ENCODE data around the gene MTG1. TPM values are rescaled to one million over a fixed set of nuclear protein-coding genes. Genes with fewer than 3 reads are reported as not detected.

The MTG1 gene
- total and polyA plus RNA-seq, 10 of the 15 experiments (the other 5 are each of a cell fraction or from before 2014, with no cell fraction given), result 6.2 to 104 (median 62.5) TPM

GRCh38 chr10:133344236-133344635, 49.7 kb upstream of the MTG1 start (continued):
- TF ChIP-seq, protein P1, sequence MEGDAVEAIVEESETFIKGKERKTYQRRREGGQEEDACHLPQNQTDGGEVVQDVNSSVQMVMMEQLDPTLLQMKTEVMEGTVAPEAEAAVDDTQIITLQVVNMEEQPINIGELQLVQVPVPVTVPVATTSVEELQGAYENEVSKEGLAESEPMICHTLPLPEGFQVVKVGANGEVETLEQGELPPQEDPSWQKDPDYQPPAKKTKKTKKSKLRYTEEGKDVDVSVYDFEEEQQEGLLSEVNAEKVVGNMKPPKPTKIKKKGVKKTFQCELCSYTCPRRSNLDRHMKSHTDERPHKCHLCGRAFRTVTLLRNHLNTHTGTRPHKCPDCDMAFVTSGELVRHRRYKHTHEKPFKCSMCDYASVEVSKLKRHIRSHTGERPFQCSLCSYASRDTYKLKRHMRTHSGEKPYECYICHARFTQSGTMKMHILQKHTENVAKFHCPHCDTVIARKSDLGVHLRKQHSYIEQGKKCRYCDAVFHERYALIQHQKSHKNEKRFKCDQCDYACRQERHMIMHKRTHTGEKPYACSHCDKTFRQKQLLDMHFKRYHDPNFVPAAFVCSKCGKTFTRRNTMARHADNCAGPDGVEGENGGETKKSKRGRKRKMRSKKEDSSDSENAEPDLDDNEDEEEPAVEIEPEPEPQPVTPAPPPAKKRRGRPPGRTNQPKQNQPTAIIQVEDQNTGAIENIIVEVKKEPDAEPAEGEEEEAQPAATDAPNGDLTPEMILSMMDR (IDR thresholded peaks at IDR 0.05 in 2 of 3, conservative IDR thresholded peaks at IDR 0.05 in 1 of 3; ENCODE audit: control insufficient read depth in 2 of 3, extremely low read depth in 1 of 3, insufficient read depth in 1 of 3, low read depth in 3 of 3, low read length in 3 of 3), result no peak

DNA sequence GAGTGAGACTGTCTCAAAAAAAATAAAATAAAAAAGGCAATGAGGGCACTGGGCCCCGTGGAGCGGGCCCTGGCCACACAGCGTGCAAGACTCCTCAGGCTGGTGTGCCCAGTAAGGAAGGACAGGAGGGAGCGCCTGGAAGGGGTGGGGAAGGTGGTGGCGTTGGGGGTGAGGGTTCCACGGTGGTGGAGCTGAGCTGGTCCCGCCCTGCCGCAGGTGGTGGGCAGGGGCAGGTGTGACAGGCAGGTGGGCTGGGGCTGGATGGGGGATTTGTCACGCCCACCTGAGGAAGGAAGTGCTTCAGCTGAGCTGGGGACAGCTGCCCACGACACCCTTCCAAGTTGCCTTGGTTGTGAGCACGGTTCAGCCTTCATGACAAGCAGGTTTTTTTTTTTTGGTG, 47.5 kb upstream of the MTG1 start:
- Histone ChIP-seq H3K27ac (ENCODE audit: control insufficient read depth, insufficient read depth) (no peak overlapping the region), H3K4me3 (no peak overlapping the region), H4K20me1 (ENCODE audit: control insufficient read depth, insufficient read depth) (no peaks in the 10 kb centered on the region), H3K27me3 (replicated peaks in 1 of 2; ENCODE audit: control insufficient read depth in 2 of 2, insufficient read depth in 2 of 2, low read length in 1 of 2) (no peaks in the 10 kb centered on the region; a peak in 1 of 4 replicates), H3K9me3 (replicated peaks; ENCODE audit: control insufficient read depth, insufficient read depth, low read length) (no peaks in the 10 kb centered on the region), H3K4me1 (ENCODE audit: control insufficient read depth, insufficient read depth, low read length) (no peaks in the 10 kb centered on the region), H3K4me2 (ENCODE audit: control insufficient read depth, insufficient read depth) (no peak overlapping the region), H2AFZ (ENCODE audit: control insufficient read depth, low read depth, low read length) (no peak overlapping the region), H3K36me3 (ENCODE audit: control insufficient read depth in 2 of 2, insufficient read depth in 2 of 2, low read length in 1 of 2) (no peaks in the 10 kb centered on the region), H3K9ac (ENCODE audit: control insufficient read depth, insufficient read depth, low read length) (no peak overlapping the region), H3K79me2 (ENCODE audit: control insufficient read depth, insufficient read depth, low read length) (no peaks in the 10 kb centered on the region)
- DNase-seq (ENCODE audit: low read depth, low spot score) (no peak), FAIRE-seq (no peak), ATAC-seq (no peak)
- in situ Hi-C loops (cut with MboI) (no loop called here), intact Hi-C loops (cut with micrococcal nuclease; ENCODE audit: unreplicated experiment) (no loop called here)
- RAD21 ChIA-PET (ENCODE audit: unreplicated experiment), result no interaction called here
- SMC1A ChIA-PET (ENCODE audit: uncharacterized antibody, unreplicated experiment), result no interaction called here
- POLR2A ChIA-PET, result no interaction called here
- CTCF ChIA-PET, result no interaction called here
- 24% methylated on average over 11 of the region's 11 CpGs for WGBS (ENCODE audit: insufficient coverage, insufficient replicate concordance, low lambda C conversion rate, missing lambda C conversion rate)
- no TSS peak for BruUV-seq (replicated peaks)
- no peak for TF ChIP-seq SREBF1 (IDR thresholded peaks at IDR 0.05; ENCODE audit: low read length)
- TF ChIP-seq, protein P2, sequence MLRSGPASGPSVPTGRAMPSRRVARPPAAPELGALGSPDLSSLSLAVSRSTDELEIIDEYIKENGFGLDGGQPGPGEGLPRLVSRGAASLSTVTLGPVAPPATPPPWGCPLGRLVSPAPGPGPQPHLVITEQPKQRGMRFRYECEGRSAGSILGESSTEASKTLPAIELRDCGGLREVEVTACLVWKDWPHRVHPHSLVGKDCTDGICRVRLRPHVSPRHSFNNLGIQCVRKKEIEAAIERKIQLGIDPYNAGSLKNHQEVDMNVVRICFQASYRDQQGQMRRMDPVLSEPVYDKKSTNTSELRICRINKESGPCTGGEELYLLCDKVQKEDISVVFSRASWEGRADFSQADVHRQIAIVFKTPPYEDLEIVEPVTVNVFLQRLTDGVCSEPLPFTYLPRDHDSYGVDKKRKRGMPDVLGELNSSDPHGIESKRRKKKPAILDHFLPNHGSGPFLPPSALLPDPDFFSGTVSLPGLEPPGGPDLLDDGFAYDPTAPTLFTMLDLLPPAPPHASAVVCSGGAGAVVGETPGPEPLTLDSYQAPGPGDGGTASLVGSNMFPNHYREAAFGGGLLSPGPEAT (IDR thresholded peaks at IDR 0.05; ENCODE audit: low read depth), result no peak
- no peak for TF ChIP-seq ZNF217 (IDR thresholded peaks at IDR 0.05)
- no peak for TF ChIP-seq SMAD1 (IDR thresholded peaks at IDR 0.05; ENCODE audit: low read depth, partially characterized antibody)
- TF ChIP-seq TCF7 (IDR thresholded peaks at IDR 0.05; ENCODE audit: borderline replicate concordance), result no peak
- no peak for TF ChIP-seq TAF1 (IDR thresholded peaks at IDR 0.05; ENCODE audit: borderline replicate concordance, low read depth, low read length)
- TF ChIP-seq ATF3 (IDR thresholded peaks at IDR 0.05; ENCODE audit: borderline replicate concordance, extremely low read depth, low read depth, low read length), result no peak
- TF ChIP-seq NFXL1 (IDR thresholded peaks at IDR 0.05; ENCODE audit: borderline replicate concordance), result no peak
- TF ChIP-seq SMAD5 (IDR thresholded peaks at IDR 0.05; ENCODE audit: low read depth), result no peak
- TF ChIP-seq ZBED1 (IDR thresholded peaks at IDR 0.05; ENCODE audit: borderline replicate concordance), result no peak
- no peak for TF ChIP-seq USF1 (IDR thresholded peaks at IDR 0.05; ENCODE audit: borderline replicate concordance, extremely low read length, insufficient read depth, low read depth, low read length)
- TF ChIP-seq ZNF687 (IDR thresholded peaks at IDR 0.05), result no peak
- TF ChIP-seq LARP7 (IDR thresholded peaks at IDR 0.05), result no peak
- no peak for TF ChIP-seq TCF3 (IDR thresholded peaks at IDR 0.05; ENCODE audit: borderline replicate concordance, insufficient read depth, low read depth, low read length)
